ENCODE measurements around the gene KCTD17.

DNA sequence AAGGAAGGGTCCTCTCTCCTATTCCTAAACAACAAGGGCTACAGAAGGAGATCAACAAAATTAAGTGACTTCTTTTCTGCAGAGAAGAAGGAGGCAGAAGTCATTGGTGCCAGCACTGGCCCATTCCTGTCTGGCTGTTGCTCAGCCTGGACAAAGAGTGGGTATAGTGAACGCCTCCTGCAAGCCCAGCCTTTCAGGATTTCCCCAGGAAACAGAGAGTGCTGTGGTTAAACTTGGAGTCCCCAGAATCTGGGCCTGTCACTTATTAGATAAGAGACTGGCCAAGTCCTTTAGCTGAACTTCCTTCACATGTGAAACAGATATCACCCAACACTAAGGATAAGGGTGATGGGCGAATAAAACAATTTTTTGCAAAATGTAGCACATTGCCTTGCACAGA lies 43.2 kb upstream of the KCTD17 start:
- no peak for TF ChIP-seq EZH2 (IDR thresholded peaks at IDR 0.05)
- TF ChIP-seq EZH2phosphoT487 (IDR thresholded peaks at IDR 0.05) = no peak
- TF ChIP-seq, protein P1, sequence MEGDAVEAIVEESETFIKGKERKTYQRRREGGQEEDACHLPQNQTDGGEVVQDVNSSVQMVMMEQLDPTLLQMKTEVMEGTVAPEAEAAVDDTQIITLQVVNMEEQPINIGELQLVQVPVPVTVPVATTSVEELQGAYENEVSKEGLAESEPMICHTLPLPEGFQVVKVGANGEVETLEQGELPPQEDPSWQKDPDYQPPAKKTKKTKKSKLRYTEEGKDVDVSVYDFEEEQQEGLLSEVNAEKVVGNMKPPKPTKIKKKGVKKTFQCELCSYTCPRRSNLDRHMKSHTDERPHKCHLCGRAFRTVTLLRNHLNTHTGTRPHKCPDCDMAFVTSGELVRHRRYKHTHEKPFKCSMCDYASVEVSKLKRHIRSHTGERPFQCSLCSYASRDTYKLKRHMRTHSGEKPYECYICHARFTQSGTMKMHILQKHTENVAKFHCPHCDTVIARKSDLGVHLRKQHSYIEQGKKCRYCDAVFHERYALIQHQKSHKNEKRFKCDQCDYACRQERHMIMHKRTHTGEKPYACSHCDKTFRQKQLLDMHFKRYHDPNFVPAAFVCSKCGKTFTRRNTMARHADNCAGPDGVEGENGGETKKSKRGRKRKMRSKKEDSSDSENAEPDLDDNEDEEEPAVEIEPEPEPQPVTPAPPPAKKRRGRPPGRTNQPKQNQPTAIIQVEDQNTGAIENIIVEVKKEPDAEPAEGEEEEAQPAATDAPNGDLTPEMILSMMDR (IDR thresholded peaks at IDR 0.05) = no peak
